ENCODE results near the gene DPF3.

- TF ChIP-seq NR3C1 (CRISPR knock-in tag; conservative IDR thresholded peaks at IDR 0.05; ENCODE audit: low read depth) (no peak), GRHL2 (CRISPR knock-in tag; IDR thresholded peaks at IDR 0.05; ENCODE audit: insufficient replicate concordance, severe bottlenecking) (no peak), USF2 (CRISPR knock-in tag; IDR thresholded peaks at IDR 0.05) (no peak), CTCF (IDR thresholded peaks at IDR 0.05) (no peak), ESRRA (CRISPR knock-in tag; IDR thresholded peaks at IDR 0.05; ENCODE audit: borderline replicate concordance) (no peak), ZNF138 (CRISPR knock-in tag; conservative IDR thresholded peaks at IDR 0.05) (no peak), AFF4 (CRISPR knock-in tag; IDR thresholded peaks at IDR 0.05; ENCODE audit: borderline replicate concordance) (no peak), ZNF671 (CRISPR knock-in tag; IDR thresholded peaks at IDR 0.05) (no peak)
Measured at GRCh38 chr14:72916174-72916573, 22.3 kb upstream of the DPF3 start.
